IMR-90 (cell line): ENCODE measurements around the gene THYN1. TPM values are rescaled to one million over a fixed set of nuclear protein-coding genes. Genes with fewer than 3 reads are reported as not detected.

ENCODE experiments used
- ATAC-seq: fragments of 200-7000 bp; cut with Tn5 transposase; 2 replicates; pipeline ENCODE4 v1.9.1; 2020; ENCODE audit warnings: low read depth, mild to moderate bottlenecking, moderate library complexity
- BruUV-seq: library from RNA; stranded (reverse); fragments of 400-500 nt; replicated peaks from 2 replicates; lab custom pipeline; 2021; lab: Mats Ljungman, UMichigan
- CTCF ChIA-PET: fragments of 300-600 bp; formaldehyde crosslinking; extraction: SDS; loops from one replicate; lab custom pipeline; 2021; ENCODE audit warnings: antibody characterized with exemption; lab: Yijun Ruan, JAX
- POLR2A ChIA-PET: fragments of 300-600 bp; sonication (Branson Sonifier 250); formaldehyde crosslinking; loops from one replicate; lab custom pipeline; 2022; ENCODE audit warnings: antibody characterized with exemption; ENCODE audit not compliant: unreplicated experiment; lab: Charles Lee
- DNase-seq: peaks from one replicate; pipeline ENCODE4 v3.0.0; 2013
- H2AFZ ChIP-seq: replicated peaks from 2 replicates; pipeline ENCODE3; 2013; ENCODE audit warnings: low read length, mild to moderate bottlenecking; ENCODE audit not compliant: poor library complexity
- H2AK5ac ChIP-seq: 2 replicates; pipeline ENCODE4 v1.6.1; 2013; ENCODE audit warnings: low read depth, low read length, inconsistent platforms
- H2AK9ac ChIP-seq: replicated peaks from 2 replicates; pipeline ENCODE3; 2013; ENCODE audit warnings: mild to moderate bottlenecking, low read depth, low read length, moderate library complexity; ENCODE audit not compliant: poor library complexity
- H2BK120ac ChIP-seq: 2 replicates; pipeline ENCODE4 v1.6.1; 2013; ENCODE audit warnings: low read depth, low read length, inconsistent platforms
- H2BK15ac ChIP-seq: 3 replicates; pipeline ENCODE4 v1.6.1; 2013; ENCODE audit warnings: low read depth, low read length, inconsistent platforms
- H2BK20ac ChIP-seq: 2 replicates; pipeline ENCODE4 v1.6.1; 2013; ENCODE audit warnings: low read depth, mild to moderate bottlenecking, inconsistent platforms, low read length, moderate library complexity
- H2BK5ac ChIP-seq: 2 replicates; pipeline ENCODE4 v1.6.1; 2013; ENCODE audit warnings: mild to moderate bottlenecking, low read depth, low read length, inconsistent platforms; ENCODE audit not compliant: poor library complexity, severe bottlenecking
- H3K14ac ChIP-seq: replicated peaks from 2 replicates; pipeline ENCODE4 v1.6.1; 2013; ENCODE audit warnings: low read depth, low read length, inconsistent platforms
- H3K18ac ChIP-seq: 2 replicates; pipeline ENCODE4 v1.6.1; 2013; ENCODE audit warnings: low read depth, low read length, control low read depth
- H3K23ac ChIP-seq: 2 replicates; pipeline ENCODE4 v1.6.1; 2013; ENCODE audit warnings: low read depth, low read length, inconsistent platforms
- H3K27ac ChIP-seq: 2 replicates; pipeline ENCODE4 v1.5.1; 2013; ENCODE audit warnings: mild to moderate bottlenecking, control low read depth, low read length; ENCODE audit not compliant: insufficient read depth
- H3K27me3 ChIP-seq: 2 replicates; pipeline ENCODE4 v1.6.1; 2013; ENCODE audit warnings: low read length; ENCODE audit not compliant: control insufficient read depth, insufficient read depth
- H3K36me3 ChIP-seq: 2 replicates; pipeline ENCODE4 v1.6.1; 2013; ENCODE audit warnings: low read length, mixed read lengths; ENCODE audit not compliant: control insufficient read depth, insufficient read depth
- H3K4ac ChIP-seq: 2 replicates; pipeline ENCODE4 v1.6.1; 2013; ENCODE audit warnings: low read depth, low read length, inconsistent platforms
- H3K4me1 ChIP-seq: 2 replicates; pipeline ENCODE4 v1.6.1; 2013; ENCODE audit warnings: low read length, mixed read lengths; ENCODE audit not compliant: control insufficient read depth, insufficient read depth
- H3K4me2 ChIP-seq: 2 replicates; pipeline ENCODE4 v1.6.1; 2013; ENCODE audit warnings: low read depth, mild to moderate bottlenecking, control low read depth, low read length, moderate library complexity
- H3K4me3 ChIP-seq: 2 replicates; pipeline ENCODE4 v1.5.1; 2013; ENCODE audit warnings: low read depth, mild to moderate bottlenecking, control low read depth, low read length, moderate library complexity; ENCODE audit not compliant: insufficient read depth
- H3K56ac ChIP-seq: 2 replicates; pipeline ENCODE4 v1.6.1; 2013; ENCODE audit warnings: low read length, inconsistent platforms; ENCODE audit not compliant: insufficient read depth; ENCODE audit errors: extremely low read depth
- H3K79me1 ChIP-seq, 2 experiments: 2 replicates each; pipeline ENCODE4 v1.6.1; 2013; ENCODE audit warnings: low read length in 2 of 2, inconsistent platforms in 1 of 2, low read depth in 1 of 2
- H3K9ac ChIP-seq: 2 replicates; pipeline ENCODE4 v1.6.1; 2013; ENCODE audit warnings: low read depth, low read length, control low read depth
- H3K9me1 ChIP-seq: 2 replicates; pipeline ENCODE4 v1.6.1; 2013; ENCODE audit warnings: low read length, inconsistent platforms; ENCODE audit not compliant: insufficient read depth
- H3K9me3 ChIP-seq: 2 replicates; pipeline ENCODE4 v1.6.1; 2013; ENCODE audit warnings: low read length; ENCODE audit not compliant: control insufficient read depth, insufficient read depth
- H4K20me1 ChIP-seq: 2 replicates; pipeline ENCODE4 v1.6.1; 2013; ENCODE audit warnings: low read length, inconsistent platforms; ENCODE audit not compliant: insufficient read depth
- H4K5ac ChIP-seq: 2 replicates; pipeline ENCODE4 v1.6.1; 2013; ENCODE audit warnings: mild to moderate bottlenecking, low read depth, low read length, control low read depth
- H4K8ac ChIP-seq, 2 experiments: 2 replicates each; pipeline ENCODE4 v1.6.1; 2013; ENCODE audit warnings: low read depth in 2 of 2, low read length in 2 of 2, control low read depth in 1 of 2, inconsistent platforms in 1 of 2
- H4K91ac ChIP-seq: 2 replicates; pipeline ENCODE4 v1.6.1; 2013; ENCODE audit warnings: low read depth, low read length, inconsistent platforms; ENCODE audit not compliant: insufficient read depth
- BHLHE40 ChIP-seq: fragments of 150-350 bp; IDR thresholded peaks from 2 replicates; pipeline ENCODE4 v1.6.1; 2016; ENCODE audit warnings: mild to moderate bottlenecking, low read depth, low read length
- CEBPB ChIP-seq: IDR thresholded peaks from 2 replicates; pipeline ENCODE4 v1.6.1; 2012; ENCODE audit warnings: low read depth, low read length, improper control_type of control experiment
- CHD1 ChIP-seq: IDR thresholded peaks from 2 replicates; pipeline ENCODE4 v1.6.1; 2012; ENCODE audit warnings: low read depth, low read length, improper control_type of control experiment
- MAFK ChIP-seq: IDR thresholded peaks from 2 replicates; pipeline ENCODE4 v1.6.1; 2012; ENCODE audit warnings: low read depth, low read length, improper control_type of control experiment
- MAZ ChIP-seq: IDR thresholded peaks from 2 replicates; pipeline ENCODE4 v1.6.1; 2012; ENCODE audit warnings: low read depth, mild to moderate bottlenecking, low read length, improper control_type of control experiment, moderate library complexity, borderline replicate concordance
- MXI1 ChIP-seq: IDR thresholded peaks from 2 replicates; pipeline ENCODE4 v1.6.1; 2012; ENCODE audit warnings: low read depth, mild to moderate bottlenecking, low read length, moderate library complexity, borderline replicate concordance
- POLR2A ChIP-seq: IDR thresholded peaks from 2 replicates; pipeline ENCODE4 v1.6.1; 2012; ENCODE audit warnings: mild to moderate bottlenecking, low read depth, low read length
- RAD21 ChIP-seq: IDR thresholded peaks from 2 replicates; pipeline ENCODE4 v1.6.1; 2012; ENCODE audit warnings: low read length, improper control_type of control experiment
- RCOR1 ChIP-seq: IDR thresholded peaks from 2 replicates; pipeline ENCODE4 v1.6.1; 2012; ENCODE audit warnings: mild to moderate bottlenecking, low read length, improper control_type of control experiment; ENCODE audit not compliant: insufficient replicate concordance
- RFX5 ChIP-seq: IDR thresholded peaks from 2 replicates; pipeline ENCODE4 v1.8.0; 2012; ENCODE audit warnings: low read depth, mild to moderate bottlenecking, low read length, moderate library complexity
- SMC3 ChIP-seq: fragments of 150-350 bp; IDR thresholded peaks from 2 replicates; pipeline ENCODE4 v1.6.1; 2016; ENCODE audit warnings: low read depth, mild to moderate bottlenecking, antibody characterized with exemption, low read length, moderate library complexity
- WGBS, 2 experiments: methylation state at CpG; one replicate each; pipeline versions ENCODE4 v1.1.5 to v1.1.7; 2013; ENCODE audit warnings: missing lambda C conversion rate in 2 of 2; ENCODE audit not compliant: insufficient read length in 1 of 2; ENCODE audit errors: extremely low coverage in 2 of 2; 5-methylcytosine and 5-hydroxymethylcytosine counted together
- dilution Hi-C: fragments of 300-500 bp; cut with HindIII; formaldehyde crosslinking; loops from one replicate; pipeline ENCODE4 v1.14.3; 2018; ENCODE audit warnings: low sequenced_read_pairs; ENCODE audit not compliant: unreplicated experiment
- in situ Hi-C: fragments of 300-500 bp; cut with MboI; formaldehyde crosslinking; loops from 3 replicates; pipeline ENCODE4 v1.14.3; 2019; ENCODE audit warnings: low sequenced_read_pairs, inconsistent platforms, mixed read lengths
- intact Hi-C: fragments of 100-400 bp; cut with micrococcal nuclease; formaldehyde crosslinking; loops from 2 replicates; pipeline ENCODE4 v1.10.0; 2022
- polyA plus RNA-seq, 3 experiments: library from polyadenylated mRNA; depleted of rRNA; stranded (reverse); fragments of >200 nt; gene quantifications; 2 replicates each; pipeline ENCODE4 v1.2.3, GENCODE V29; 2012; ENCODE audit warnings: low replicate concordance in 1 of 3
- total RNA-seq: library from RNA; depleted of rRNA; stranded (reverse); fragments of >200 nt; gene quantifications from 2 replicates; pipeline ENCODE4 v1.2.3, GENCODE V29; 2012
- TF ChIP-seq, protein P1 (sequence below): fragments of 150-350 bp; IDR thresholded peaks from 2 replicates; pipeline ENCODE4 v1.6.1; 2016; ENCODE audit warnings: low read depth, mild to moderate bottlenecking, low read length, moderate library complexity, borderline replicate concordance
- TF ChIP-seq, protein P2 (sequence below): conservative IDR thresholded peaks from 2 replicates; pipeline ENCODE4 v1.5.1; 2012; ENCODE audit warnings: mild to moderate bottlenecking, low read depth, low read length, improper control_type of control experiment

THYN1 gene
- total and polyA plus RNA-seq, 2 of the 4 experiments (the other 2 are of a cell fraction): 43.1 to 72.1 TPM

- intact Hi-C loops (no loop called here), dilution Hi-C loops (no loop called here), in situ Hi-C loops (no loop called here)
- Histone ChIP-seq H3K79me1 (peaks cover 4% of the 10 kb centered on the region in 2 experiments; a peak in 2 of 4 replicates), H3K36me3 (peaks cover 45% of the 10 kb centered on the region), H3K27me3 (no peaks in the 10 kb centered on the region), H3K27ac (no peak overlapping the region), H3K9ac (no peak overlapping the region), H3K4me2 (no peak overlapping the region), H2AK9ac (no peak overlapping the region), H3K18ac (no peak overlapping the region), H2AK5ac (no peak overlapping the region), H4K5ac (no peak overlapping the region), H2BK15ac (no peak overlapping the region), H2BK120ac (no peak overlapping the region), H4K91ac (no peak overlapping the region), H3K4ac (no peak overlapping the region), H4K20me1 (no peaks in the 10 kb centered on the region; the same call in 1 of the 2 replicates), H3K9me3 (no peaks in the 10 kb centered on the region), H2BK5ac (no peak overlapping the region), H3K4me3 (no peak overlapping the region), H3K9me1 (no peaks in the 10 kb centered on the region; the same call in 1 of the 2 replicates), H3K23ac (no peak overlapping the region), H4K8ac (no peak overlapping the region), H3K14ac (no peak overlapping the region), H2BK20ac (no peak overlapping the region), H2AFZ (no peak overlapping the region), H3K56ac (no peak overlapping the region), H3K4me1 (no peaks in the 10 kb centered on the region)
- ChIA-PET CTCF (interaction anchor here (1.3 kb wide), 2 partner anchors 13 to 16 kb away, joined by 3 to 6 read pairs; no protein-coding TSS in a partner anchor), POLR2A (no interaction called here)
- no peak for ATAC-seq
- WGBS, 2 experiments: 91% methylated on average over 7 of the region's 16 CpGs; no CpG with 5 or more reads in 1 of the 2 experiments
- no TSS peak for BruUV-seq
- no peak for TF ChIP-seq MXI1
- no peak for TF ChIP-seq RFX5
- TF ChIP-seq BHLHE40: no peak
- TF ChIP-seq MAFK: no peak
- TF ChIP-seq CEBPB: no peak
- no peak for TF ChIP-seq RAD21
- TF ChIP-seq, protein P1, sequence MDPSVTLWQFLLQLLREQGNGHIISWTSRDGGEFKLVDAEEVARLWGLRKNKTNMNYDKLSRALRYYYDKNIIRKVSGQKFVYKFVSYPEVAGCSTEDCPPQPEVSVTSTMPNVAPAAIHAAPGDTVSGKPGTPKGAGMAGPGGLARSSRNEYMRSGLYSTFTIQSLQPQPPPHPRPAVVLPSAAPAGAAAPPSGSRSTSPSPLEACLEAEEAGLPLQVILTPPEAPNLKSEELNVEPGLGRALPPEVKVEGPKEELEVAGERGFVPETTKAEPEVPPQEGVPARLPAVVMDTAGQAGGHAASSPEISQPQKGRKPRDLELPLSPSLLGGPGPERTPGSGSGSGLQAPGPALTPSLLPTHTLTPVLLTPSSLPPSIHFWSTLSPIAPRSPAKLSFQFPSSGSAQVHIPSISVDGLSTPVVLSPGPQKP: no peak
- TF ChIP-seq, protein P2, sequence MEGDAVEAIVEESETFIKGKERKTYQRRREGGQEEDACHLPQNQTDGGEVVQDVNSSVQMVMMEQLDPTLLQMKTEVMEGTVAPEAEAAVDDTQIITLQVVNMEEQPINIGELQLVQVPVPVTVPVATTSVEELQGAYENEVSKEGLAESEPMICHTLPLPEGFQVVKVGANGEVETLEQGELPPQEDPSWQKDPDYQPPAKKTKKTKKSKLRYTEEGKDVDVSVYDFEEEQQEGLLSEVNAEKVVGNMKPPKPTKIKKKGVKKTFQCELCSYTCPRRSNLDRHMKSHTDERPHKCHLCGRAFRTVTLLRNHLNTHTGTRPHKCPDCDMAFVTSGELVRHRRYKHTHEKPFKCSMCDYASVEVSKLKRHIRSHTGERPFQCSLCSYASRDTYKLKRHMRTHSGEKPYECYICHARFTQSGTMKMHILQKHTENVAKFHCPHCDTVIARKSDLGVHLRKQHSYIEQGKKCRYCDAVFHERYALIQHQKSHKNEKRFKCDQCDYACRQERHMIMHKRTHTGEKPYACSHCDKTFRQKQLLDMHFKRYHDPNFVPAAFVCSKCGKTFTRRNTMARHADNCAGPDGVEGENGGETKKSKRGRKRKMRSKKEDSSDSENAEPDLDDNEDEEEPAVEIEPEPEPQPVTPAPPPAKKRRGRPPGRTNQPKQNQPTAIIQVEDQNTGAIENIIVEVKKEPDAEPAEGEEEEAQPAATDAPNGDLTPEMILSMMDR: no peak
- TF ChIP-seq POLR2A: no peak
- TF ChIP-seq SMC3: no peak
- no peak for TF ChIP-seq CHD1
- TF ChIP-seq MAZ: no peak
- TF ChIP-seq RCOR1: no peak
- DNase-seq: no peak
These were observed 7.8 kb upstream of the THYN1 start for GRCh38 chr11:134260983-134261382.
